Measurements from ENCODE around the gene MYO5C. TPM values are rescaled to one million over a fixed set of nuclear protein-coding genes. Genes with fewer than 3 reads are reported as not detected.

MYO5C gene
- total and polyA plus RNA-seq, 2 donors (not counting 1 experiment from before 2014, with no cell fraction given) = under 0.01 to 0.07 TPM

DNA sequence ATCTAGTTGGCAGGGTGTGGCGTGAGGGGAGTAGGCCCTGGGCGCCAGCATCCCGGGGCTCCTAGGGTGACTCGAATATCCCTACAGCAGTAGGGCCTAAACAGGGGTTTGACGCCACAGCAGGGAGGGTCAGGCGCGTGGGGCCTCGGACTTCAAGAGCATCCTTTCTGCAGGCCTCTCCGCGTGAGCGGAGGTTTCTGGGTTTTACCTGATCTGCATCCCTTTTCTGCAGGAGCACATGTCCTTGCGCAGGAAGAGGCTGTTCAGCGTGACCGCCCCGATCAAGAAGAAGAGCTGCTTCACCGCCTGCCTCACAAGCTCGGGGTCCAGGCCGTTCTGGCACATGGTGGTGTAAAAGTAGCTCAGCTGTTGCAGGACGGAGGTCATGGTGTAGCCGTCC is 90.9 kb downstream of the MYO5C start:
- H3K27ac ChIP-seq (ENCODE audit: insufficient read depth, low read length) = no peak overlapping the region
- no peaks in the 10 kb centered on the region for H4K20me1 ChIP-seq (ENCODE audit: control insufficient read depth, extremely low read depth, insufficient read depth, low read length)
- no peaks in the 10 kb centered on the region for H3K36me3 ChIP-seq (ENCODE audit: control insufficient read depth, insufficient read depth, low read length)
- no peaks in the 10 kb centered on the region for H3K4me1 ChIP-seq (ENCODE audit: control insufficient read depth, extremely low read depth, insufficient read depth, low read length)
- no peak for DNase-seq (ENCODE audit: low read depth in 2 of 2)
- TF ChIP-seq, protein P1, sequence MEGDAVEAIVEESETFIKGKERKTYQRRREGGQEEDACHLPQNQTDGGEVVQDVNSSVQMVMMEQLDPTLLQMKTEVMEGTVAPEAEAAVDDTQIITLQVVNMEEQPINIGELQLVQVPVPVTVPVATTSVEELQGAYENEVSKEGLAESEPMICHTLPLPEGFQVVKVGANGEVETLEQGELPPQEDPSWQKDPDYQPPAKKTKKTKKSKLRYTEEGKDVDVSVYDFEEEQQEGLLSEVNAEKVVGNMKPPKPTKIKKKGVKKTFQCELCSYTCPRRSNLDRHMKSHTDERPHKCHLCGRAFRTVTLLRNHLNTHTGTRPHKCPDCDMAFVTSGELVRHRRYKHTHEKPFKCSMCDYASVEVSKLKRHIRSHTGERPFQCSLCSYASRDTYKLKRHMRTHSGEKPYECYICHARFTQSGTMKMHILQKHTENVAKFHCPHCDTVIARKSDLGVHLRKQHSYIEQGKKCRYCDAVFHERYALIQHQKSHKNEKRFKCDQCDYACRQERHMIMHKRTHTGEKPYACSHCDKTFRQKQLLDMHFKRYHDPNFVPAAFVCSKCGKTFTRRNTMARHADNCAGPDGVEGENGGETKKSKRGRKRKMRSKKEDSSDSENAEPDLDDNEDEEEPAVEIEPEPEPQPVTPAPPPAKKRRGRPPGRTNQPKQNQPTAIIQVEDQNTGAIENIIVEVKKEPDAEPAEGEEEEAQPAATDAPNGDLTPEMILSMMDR (conservative IDR thresholded peaks at IDR 0.05 in 1 of 2, IDR thresholded peaks at IDR 0.05 in 1 of 2; ENCODE audit: low read depth in 1 of 2, low read length in 2 of 2) = no peak
- TF ChIP-seq EZH2 (IDR thresholded peaks at IDR 0.05; ENCODE audit: low read length, missing control alignments) = no peak
- H3K9ac ChIP-seq (ENCODE audit: insufficient read depth, low read length) = no peak overlapping the region
- no peaks in the 10 kb centered on the region for H3K27me3 ChIP-seq (ENCODE audit: control insufficient read depth, insufficient read depth, low read length)
- no peaks in the 10 kb centered on the region for H3K79me2 ChIP-seq (ENCODE audit: control insufficient read depth, insufficient read depth, low read length)
- no peak overlapping the region for H3K4me3 ChIP-seq (replicated peaks in 1 of 4; ENCODE audit: control extremely low read depth in 1 of 4, insufficient read depth in 1 of 4, low read depth in 3 of 4, low read length in 4 of 4)
- no peak overlapping the region for H3K4me2 ChIP-seq (ENCODE audit: extremely low read depth, insufficient read depth, low read length)
- no peak overlapping the region for H2AFZ ChIP-seq (ENCODE audit: low read length)
- H3K9me3 ChIP-seq (ENCODE audit: control insufficient read depth, insufficient read depth, low read depth, low read length) = no peaks in the 10 kb centered on the region

DNA sequence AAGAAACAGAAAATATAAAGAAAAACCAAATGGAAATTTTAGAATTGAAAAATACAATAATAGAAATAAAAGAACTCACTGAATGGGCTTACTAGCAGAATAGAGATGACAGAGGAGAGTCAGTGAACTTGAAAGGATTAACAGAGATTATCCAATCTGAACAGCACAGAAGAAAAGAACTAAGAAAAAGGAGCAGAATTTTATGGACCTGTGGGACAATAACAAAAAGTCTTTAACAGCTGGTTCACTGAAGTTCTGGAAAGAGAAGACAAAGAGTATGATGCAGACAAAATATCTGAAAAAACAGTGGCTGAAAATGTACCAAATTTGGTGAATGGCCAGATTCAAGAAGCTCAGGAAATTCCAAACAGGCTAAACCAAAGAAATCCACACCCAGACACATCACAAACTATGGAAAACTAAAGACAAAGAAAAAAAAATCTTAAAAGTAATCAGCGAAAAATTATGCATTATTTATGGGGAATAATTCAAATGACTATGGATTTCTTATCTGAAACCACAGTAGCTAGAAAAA is 94.7 kb downstream of the MYO5C start:
- Histone ChIP-seq H3K4me1 (ENCODE audit: control insufficient read depth, extremely low read depth, insufficient read depth, low read length) (no peaks in the 10 kb centered on the region), H3K36me3 (ENCODE audit: control insufficient read depth, insufficient read depth, low read length) (no peaks in the 10 kb centered on the region), H3K9ac (ENCODE audit: insufficient read depth, low read length) (no peak overlapping the region), H3K79me2 (ENCODE audit: control insufficient read depth, insufficient read depth, low read length) (no peaks in the 10 kb centered on the region), H3K4me2 (ENCODE audit: extremely low read depth, insufficient read depth, low read length) (no peak overlapping the region), H3K27ac (ENCODE audit: insufficient read depth, low read length) (no peak overlapping the region), H3K4me3 (replicated peaks in 1 of 4; ENCODE audit: control extremely low read depth in 1 of 4, insufficient read depth in 1 of 4, low read depth in 3 of 4, low read length in 4 of 4) (no peak overlapping the region), H2AFZ (ENCODE audit: low read length) (no peak overlapping the region), H3K27me3 (ENCODE audit: control insufficient read depth, insufficient read depth, low read length) (no peaks in the 10 kb centered on the region), H3K9me3 (ENCODE audit: control insufficient read depth, insufficient read depth, low read depth, low read length) (no peaks in the 10 kb centered on the region), H4K20me1 (ENCODE audit: control insufficient read depth, extremely low read depth, insufficient read depth, low read length) (no peaks in the 10 kb centered on the region)
- TF ChIP-seq, protein P1 (conservative IDR thresholded peaks at IDR 0.05 in 1 of 2, IDR thresholded peaks at IDR 0.05 in 1 of 2; ENCODE audit: low read depth in 1 of 2, low read length in 2 of 2) = no peak
- TF ChIP-seq EZH2 (IDR thresholded peaks at IDR 0.05; ENCODE audit: low read length, missing control alignments) = no peak
- DNase-seq (ENCODE audit: low read depth in 2 of 2) = no peak

DNA sequence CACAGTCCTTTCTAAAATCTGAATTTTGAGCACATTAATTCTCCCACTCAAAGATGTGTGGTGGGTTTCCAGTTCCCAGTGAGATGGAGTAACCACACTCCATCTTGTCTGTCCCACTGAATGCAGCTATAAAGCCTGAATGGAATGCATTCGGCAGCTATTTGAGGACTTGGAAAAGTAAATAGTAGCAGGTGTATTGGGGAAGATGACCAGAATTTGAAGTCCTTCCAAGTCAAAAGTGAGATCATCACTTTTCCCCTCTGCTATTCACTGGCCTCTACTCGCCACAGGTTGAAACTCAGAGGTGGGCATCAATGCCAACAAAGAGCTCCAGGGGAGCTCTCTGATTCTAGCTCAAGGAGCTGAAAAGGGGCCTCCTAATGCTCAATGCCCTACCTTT is 96.3 kb downstream of the MYO5C start:
- no peak for DNase-seq (ENCODE audit: low read depth in 2 of 2)
- no peak overlapping the region for H3K4me3 ChIP-seq (replicated peaks in 1 of 4; ENCODE audit: control extremely low read depth in 1 of 4, insufficient read depth in 1 of 4, low read depth in 3 of 4, low read length in 4 of 4)
- no peaks in the 10 kb centered on the region for H4K20me1 ChIP-seq (ENCODE audit: control insufficient read depth, extremely low read depth, insufficient read depth, low read length)
- no peak overlapping the region for H3K27ac ChIP-seq (ENCODE audit: insufficient read depth, low read length)
- H3K4me2 ChIP-seq (ENCODE audit: extremely low read depth, insufficient read depth, low read length) = no peak overlapping the region
- no peaks in the 10 kb centered on the region for H3K79me2 ChIP-seq (ENCODE audit: control insufficient read depth, insufficient read depth, low read length)
- H2AFZ ChIP-seq (ENCODE audit: low read length) = no peak overlapping the region
- no peaks in the 10 kb centered on the region for H3K9me3 ChIP-seq (ENCODE audit: control insufficient read depth, insufficient read depth, low read depth, low read length)
- no peak overlapping the region for H3K9ac ChIP-seq (ENCODE audit: insufficient read depth, low read length)
- H3K27me3 ChIP-seq (ENCODE audit: control insufficient read depth, insufficient read depth, low read length) = no peaks in the 10 kb centered on the region
- H3K4me1 ChIP-seq (ENCODE audit: control insufficient read depth, extremely low read depth, insufficient read depth, low read length) = no peaks in the 10 kb centered on the region
- TF ChIP-seq, protein P1 (conservative IDR thresholded peaks at IDR 0.05 in 1 of 2, IDR thresholded peaks at IDR 0.05 in 1 of 2; ENCODE audit: low read depth in 1 of 2, low read length in 2 of 2) = no peak
- no peak for TF ChIP-seq EZH2 (IDR thresholded peaks at IDR 0.05; ENCODE audit: low read length, missing control alignments)
- H3K36me3 ChIP-seq (ENCODE audit: control insufficient read depth, insufficient read depth, low read length) = no peaks in the 10 kb centered on the region
